Right lobe of liver (tissue), 4 donors: ENCODE data around the gene TMEM201.

Experiments used
- POLR2A ChIP-seq: fragments of 450-650 bp; IDR thresholded peaks from one replicate; pipeline ENCODE4 v1.6.1; 2017; ENCODE audit warnings: antibody characterized with exemption, mild to moderate bottlenecking
- TF ChIP-seq, protein P1 (sequence below), 4 donors: fragments of 200-600 bp in 3 of 4; fragments of 450-650 bp in 1 of 4; IDR thresholded peaks; one replicate each; pipeline versions ENCODE4 v1.5.1 to v1.8.0; 2016 to 2022; ENCODE audit warnings: antibody characterized with exemption in 4 of 4, mild to moderate bottlenecking in 2 of 4
- donor health status: DM: no; HTN: no; CAD: no.
- donor health status: DM: no; HTN: no; CAD: no.
- donor health status: DM: no; HTN: yes; CAD: no.

DNA sequence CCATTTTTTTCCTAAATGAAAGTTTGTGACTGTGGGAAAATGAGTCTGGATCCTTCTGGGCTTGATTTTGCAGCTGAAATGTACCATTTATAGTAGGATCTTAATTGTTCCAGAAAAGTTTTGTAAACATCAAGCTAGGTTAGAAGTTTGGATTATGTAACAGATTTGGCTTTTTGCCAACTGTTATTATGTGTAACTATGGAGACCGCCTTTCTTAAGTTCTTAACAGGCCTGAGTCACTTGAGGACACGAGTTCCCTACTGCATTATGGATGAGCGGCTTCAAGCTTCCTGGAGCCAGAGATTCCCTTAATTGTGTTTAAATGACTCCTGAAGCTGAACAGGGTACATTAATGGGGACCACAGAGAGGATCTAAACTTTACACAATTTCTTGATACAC, 27.3 kb upstream of the TMEM201 start:
- TF ChIP-seq, protein P1, sequence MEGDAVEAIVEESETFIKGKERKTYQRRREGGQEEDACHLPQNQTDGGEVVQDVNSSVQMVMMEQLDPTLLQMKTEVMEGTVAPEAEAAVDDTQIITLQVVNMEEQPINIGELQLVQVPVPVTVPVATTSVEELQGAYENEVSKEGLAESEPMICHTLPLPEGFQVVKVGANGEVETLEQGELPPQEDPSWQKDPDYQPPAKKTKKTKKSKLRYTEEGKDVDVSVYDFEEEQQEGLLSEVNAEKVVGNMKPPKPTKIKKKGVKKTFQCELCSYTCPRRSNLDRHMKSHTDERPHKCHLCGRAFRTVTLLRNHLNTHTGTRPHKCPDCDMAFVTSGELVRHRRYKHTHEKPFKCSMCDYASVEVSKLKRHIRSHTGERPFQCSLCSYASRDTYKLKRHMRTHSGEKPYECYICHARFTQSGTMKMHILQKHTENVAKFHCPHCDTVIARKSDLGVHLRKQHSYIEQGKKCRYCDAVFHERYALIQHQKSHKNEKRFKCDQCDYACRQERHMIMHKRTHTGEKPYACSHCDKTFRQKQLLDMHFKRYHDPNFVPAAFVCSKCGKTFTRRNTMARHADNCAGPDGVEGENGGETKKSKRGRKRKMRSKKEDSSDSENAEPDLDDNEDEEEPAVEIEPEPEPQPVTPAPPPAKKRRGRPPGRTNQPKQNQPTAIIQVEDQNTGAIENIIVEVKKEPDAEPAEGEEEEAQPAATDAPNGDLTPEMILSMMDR (IDR thresholded peaks at IDR 0.05): no peak
- no peak for TF ChIP-seq POLR2A
